Neuronal stem cell (in vitro differentiated cells): ENCODE measurements around the gene MAP3K20.

Experiments used
- DNase-seq: peaks from one replicate; pipeline ENCODE4 v3.0.0-alpha.2; 2013; ENCODE audit warnings: low spot score
- H2AFZ ChIP-seq: one replicate; pipeline ENCODE4 v1.6.1; 2013; ENCODE audit warnings: mild to moderate bottlenecking, low read length, inconsistent platforms
- H2AK5ac ChIP-seq: 2 replicates; pipeline ENCODE4 v1.6.1; 2013; ENCODE audit warnings: low read depth, mild to moderate bottlenecking, inconsistent platforms, low read length, moderate library complexity, mixed read lengths
- H2BK120ac ChIP-seq: 2 replicates; pipeline ENCODE4 v1.6.1; 2013; ENCODE audit warnings: low read depth, mild to moderate bottlenecking, inconsistent platforms, low read length, moderate library complexity, mixed read lengths
- H2BK12ac ChIP-seq: one replicate; pipeline ENCODE4 v1.6.1; 2013; ENCODE audit warnings: low read length, inconsistent platforms
- H2BK15ac ChIP-seq: 2 replicates; pipeline ENCODE4 v1.6.1; 2013; ENCODE audit warnings: mild to moderate bottlenecking, low read length, inconsistent platforms, mixed read lengths
- H2BK5ac ChIP-seq: one replicate; pipeline ENCODE4 v1.6.1; 2013; ENCODE audit warnings: inconsistent platforms, mild to moderate bottlenecking, low read length, moderate library complexity
- H3K14ac ChIP-seq: one replicate; pipeline ENCODE4 v1.6.1; 2013; ENCODE audit warnings: low read length, inconsistent platforms
- H3K18ac ChIP-seq: 2 replicates; pipeline ENCODE4 v1.6.1; 2013; ENCODE audit warnings: low read length, inconsistent platforms
- H3K23ac ChIP-seq: 2 replicates; pipeline ENCODE4 v1.6.1; 2013; ENCODE audit warnings: low read depth, mild to moderate bottlenecking, mixed read lengths, low read length, inconsistent platforms; ENCODE audit not compliant: poor library complexity
- H3K27ac ChIP-seq: replicated peaks from 3 replicates; pipeline ENCODE4 v1.5.1; 2013; ENCODE audit warnings: low read length, inconsistent platforms
- H3K27me3 ChIP-seq, 3 experiments: 2 replicates each; pipeline ENCODE4 v1.6.1; 2013; ENCODE audit warnings: low read length in 3 of 3, mild to moderate bottlenecking in 2 of 3, inconsistent platforms in 1 of 3, low read depth in 1 of 3, mixed read lengths in 1 of 3, moderate library complexity in 1 of 3; ENCODE audit not compliant: control insufficient read depth in 3 of 3, insufficient read depth in 3 of 3
- H3K36me3 ChIP-seq, 2 donors: replicated peaks in 1 of 2; 2 replicates each; pipeline ENCODE4 v1.6.1; 2013; ENCODE audit warnings: low read length in 2 of 2; ENCODE audit not compliant: control insufficient read depth in 2 of 2, insufficient read depth in 2 of 2
- H3K4ac ChIP-seq: 2 replicates; pipeline ENCODE4 v1.6.1; 2013; ENCODE audit warnings: inconsistent platforms, mild to moderate bottlenecking, low read length, moderate library complexity
- H3K4me1 ChIP-seq, 2 donors: 1 replicate in 1 of 2; 2 replicates in 1 of 2; pipeline ENCODE4 v1.6.1; 2013; ENCODE audit warnings: low read length in 2 of 2, low read depth in 1 of 2; ENCODE audit not compliant: control insufficient read depth in 2 of 2, insufficient read depth in 1 of 2
- H3K4me2 ChIP-seq: one replicate; pipeline ENCODE4 v1.6.1; 2013; ENCODE audit warnings: mild to moderate bottlenecking, low read length, inconsistent platforms; ENCODE audit not compliant: insufficient read depth, poor library complexity, severe bottlenecking
- H3K4me3 ChIP-seq, 2 donors: 2 replicates each; pipeline ENCODE4 v1.5.1; 2013; ENCODE audit warnings: low read length in 2 of 2, mild to moderate bottlenecking in 2 of 2, inconsistent platforms in 1 of 2, moderate library complexity in 1 of 2
- H3K79me1 ChIP-seq: one replicate; pipeline ENCODE4 v1.6.1; 2013; ENCODE audit warnings: low read depth, mild to moderate bottlenecking, inconsistent platforms, low read length, moderate library complexity
- H3K9ac ChIP-seq: one replicate; pipeline ENCODE4 v1.6.1; 2013; ENCODE audit warnings: mild to moderate bottlenecking, low read depth, low read length, inconsistent platforms; ENCODE audit not compliant: poor library complexity
- H3K9me3 ChIP-seq, 2 donors: replicated peaks in 1 of 2; 2 replicates each; pipeline versions ENCODE3 to v1.6.1; 2013; ENCODE audit warnings: low read length in 2 of 2, mild to moderate bottlenecking in 2 of 2, inconsistent platforms in 1 of 2, low read depth in 1 of 2, mixed read lengths in 1 of 2, moderate library complexity in 1 of 2; ENCODE audit not compliant: control insufficient read depth in 2 of 2, insufficient read depth in 1 of 2
- H4K8ac ChIP-seq: one replicate; pipeline ENCODE4 v1.6.1; 2013; ENCODE audit warnings: low read depth, mild to moderate bottlenecking, inconsistent platforms, low read length, moderate library complexity
- H4K91ac ChIP-seq: one replicate; pipeline ENCODE4 v1.6.1; 2013; ENCODE audit warnings: low read length, low read depth, mild to moderate bottlenecking, inconsistent platforms; ENCODE audit not compliant: poor library complexity
- WGBS, 2 donors: extraction: QIAGEN DNeasy Blood & Tissue Kit; methylation state at CpG; one replicate each; pipeline ENCODE4 v1.1.7; 2013; ENCODE audit warnings: missing lambda C conversion rate in 2 of 2, mixed read lengths in 1 of 2; ENCODE audit not compliant: insufficient read length in 2 of 2, insufficient replicate concordance in 1 of 2; ENCODE audit errors: extremely low coverage in 2 of 2; 5-methylcytosine and 5-hydroxymethylcytosine counted together

Gene MAP3K20

DNA sequence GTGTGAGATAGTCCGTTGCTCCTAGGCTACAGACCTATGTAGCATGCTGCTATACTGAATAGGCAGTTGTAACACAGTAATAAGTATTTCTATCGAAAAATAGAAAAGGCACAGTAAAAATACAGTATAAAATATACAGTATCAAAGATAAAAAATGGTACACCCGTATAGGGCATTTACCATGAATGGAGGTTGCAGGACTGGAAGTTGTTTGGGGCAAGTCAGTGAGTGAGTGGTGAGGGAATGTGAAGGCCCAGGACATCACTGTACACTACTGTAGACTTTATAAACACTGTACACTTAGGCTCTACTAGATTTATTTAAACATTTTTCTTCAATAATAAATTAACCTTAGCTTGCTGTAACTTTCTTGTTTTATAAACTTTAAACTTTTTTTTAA lies 3.5 kb downstream of the MAP3K20 start:
- H3K27me3 ChIP-seq = peaks cover 0 to 12% (median 0%) of the 10 kb centered on the region in 3 experiments
- WGBS, 2 donors = no CpG with 5 or more reads among the region's 3 CpGs
- H2BK120ac ChIP-seq = no peak overlapping the region
- H3K79me1 ChIP-seq = peaks cover 2% of the 10 kb centered on the region
- H3K4me2 ChIP-seq = no peak overlapping the region
- H3K4me3 ChIP-seq = no peak overlapping the region
- H3K4ac ChIP-seq = no peak overlapping the region
- H3K23ac ChIP-seq = no peak overlapping the region
- no peak overlapping the region for H2BK15ac ChIP-seq
- H4K8ac ChIP-seq = no peak overlapping the region
- no peak overlapping the region for H2BK5ac ChIP-seq
- H3K27ac ChIP-seq = no peak overlapping the region
- no peak overlapping the region for H3K9ac ChIP-seq
- no peak for DNase-seq
- no peak overlapping the region for H2AK5ac ChIP-seq
- H3K36me3 ChIP-seq = peaks cover 2 to 5% of the 10 kb centered on the region in 2 donors
- no peak overlapping the region for H3K18ac ChIP-seq
- H3K9me3 ChIP-seq = peaks cover 1 to 4% of the 10 kb centered on the region in 2 donors
- no peak overlapping the region for H3K14ac ChIP-seq
- H4K91ac ChIP-seq = no peak overlapping the region
- peaks cover 2 to 9% of the 10 kb centered on the region in 2 donors for H3K4me1 ChIP-seq
- no peak overlapping the region for H2BK12ac ChIP-seq
- no peak overlapping the region for H2AFZ ChIP-seq

DNA sequence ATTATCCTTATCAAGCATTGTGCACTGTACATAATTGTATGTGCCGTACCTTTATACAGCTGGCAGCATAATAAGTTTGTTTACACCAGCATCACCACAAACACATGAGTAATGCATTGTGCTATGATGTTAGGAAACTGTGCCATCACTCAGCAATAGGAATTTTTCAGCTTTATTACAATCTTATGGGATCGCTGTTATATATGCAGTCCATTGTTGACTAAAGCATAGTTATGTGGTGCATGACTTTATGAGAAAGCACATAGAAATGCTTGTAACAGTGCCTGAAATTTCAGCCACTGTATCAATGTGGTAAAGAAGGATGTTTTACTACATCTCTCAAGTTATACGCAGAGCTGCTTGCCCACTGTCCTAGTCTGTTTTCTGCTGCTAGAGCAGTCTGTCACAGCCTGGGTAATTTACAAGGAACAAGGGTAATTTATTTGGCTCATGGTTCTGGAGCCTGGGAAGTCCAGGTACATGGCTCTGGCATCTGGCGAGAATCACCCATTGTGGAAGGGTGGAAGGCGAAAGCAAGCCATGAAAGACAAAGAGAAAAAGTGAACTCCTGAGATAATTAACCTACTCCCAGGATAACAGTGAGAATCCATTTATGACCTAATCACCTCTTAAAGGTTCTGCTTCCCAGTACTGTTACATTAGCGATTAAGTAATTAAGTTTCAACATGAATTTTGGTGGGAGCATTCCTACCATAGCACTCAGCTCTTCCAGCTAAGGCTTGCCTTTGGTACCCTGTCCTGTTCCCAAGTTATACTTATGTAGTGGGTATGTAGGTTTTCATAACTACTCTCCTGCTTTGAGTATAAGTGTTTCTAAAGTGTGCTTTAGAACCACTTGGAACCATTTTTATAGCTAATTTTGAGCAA lies 4.6 kb downstream of the MAP3K20 start:
- Histone ChIP-seq H3K27me3 (peaks cover 0 to 2% (median 0%) of the 10 kb centered on the region in 3 experiments), H3K9ac (no peak overlapping the region), H3K27ac (no peak overlapping the region), H2BK15ac (no peak overlapping the region), H3K4me1 (peaks cover 2 to 8% of the 10 kb centered on the region in 2 donors), H3K36me3 (peaks cover 2 to 5% of the 10 kb centered on the region in 2 donors), H3K4me2 (no peak overlapping the region), H3K79me1 (peaks cover 2% of the 10 kb centered on the region), H2BK12ac (no peak overlapping the region), H3K4ac (no peak overlapping the region), H3K4me3 (no peak overlapping the region), H3K14ac (no peak overlapping the region), H4K8ac (no peak overlapping the region), H2AK5ac (no peak overlapping the region), H3K9me3 (peaks cover 1 to 4% of the 10 kb centered on the region in 2 donors), H3K23ac (no peak overlapping the region), H2BK5ac (no peak overlapping the region), H2BK120ac (no peak overlapping the region), H4K91ac (no peak overlapping the region), H2AFZ (no peak overlapping the region), H3K18ac (no peak overlapping the region)
- WGBS, 2 donors = no CpG with 5 or more reads among the region's 6 CpGs
- no peak for DNase-seq

DNA sequence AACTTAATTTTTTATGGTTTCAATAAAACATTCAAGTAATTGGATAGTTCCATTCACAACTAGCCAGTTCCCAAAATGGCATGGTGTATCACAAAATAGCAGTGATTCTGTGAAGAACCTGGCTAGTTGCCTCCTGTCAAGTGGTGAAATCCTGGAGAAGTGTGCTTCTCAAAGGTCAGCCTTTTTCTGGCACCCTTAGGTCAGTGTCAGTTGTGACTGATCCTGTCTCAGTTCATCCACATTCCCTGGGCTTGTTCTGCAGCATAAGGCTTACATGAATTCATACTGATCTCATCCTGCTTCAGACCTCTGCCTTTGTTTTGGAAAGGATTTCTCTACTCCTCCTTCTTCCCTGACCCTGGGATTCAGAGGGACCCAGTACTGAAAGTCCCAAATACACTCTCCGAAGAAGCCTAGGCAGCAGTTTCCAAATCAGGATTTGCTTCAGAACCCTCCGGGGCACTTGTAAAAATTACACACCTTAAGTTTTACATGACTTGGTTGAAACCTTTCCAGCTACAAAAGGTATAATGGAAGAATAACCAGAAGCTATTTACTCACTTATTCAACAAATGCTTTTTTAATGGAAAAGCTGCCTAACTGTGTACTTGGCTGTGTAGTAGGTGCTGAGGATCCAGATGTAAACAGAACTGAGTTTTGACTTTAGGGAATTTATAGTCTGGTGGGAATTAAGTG lies 11.0 kb downstream of the MAP3K20 start:
- no CpG with 5 or more reads among the region's 2 CpGs for WGBS, 2 donors
- Histone ChIP-seq H4K91ac (no peak overlapping the region), H3K4ac (no peak overlapping the region)

DNA sequence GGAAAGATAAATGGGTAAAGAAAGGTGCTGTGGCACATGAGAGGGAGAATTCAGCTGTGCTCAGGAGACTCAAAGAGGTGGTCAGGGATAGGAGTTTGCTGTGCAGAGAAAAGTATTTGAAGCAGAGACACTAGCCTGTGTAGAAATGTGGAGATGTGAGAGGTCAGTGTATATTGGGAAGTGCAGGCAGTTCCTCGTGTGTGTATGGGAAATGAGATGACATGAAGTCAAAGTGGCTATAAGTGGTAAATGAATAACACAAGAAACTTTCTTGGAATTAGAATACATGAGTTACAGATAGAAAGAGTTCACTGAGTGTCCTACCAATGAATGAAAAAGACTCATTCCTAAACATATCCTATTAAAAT lies 11.6 kb downstream of the MAP3K20 start:
- H2BK120ac ChIP-seq = no peak overlapping the region
- no peak overlapping the region for H3K27ac ChIP-seq
- H3K36me3 ChIP-seq = peaks cover 0 to 16% of the 10 kb centered on the region in 2 donors
- no CpG with 5 or more reads among the region's 1 CpG for WGBS, 2 donors
- no peak overlapping the region for H3K23ac ChIP-seq
- peaks cover 0 to 3% of the 10 kb centered on the region in 2 donors for H3K4me1 ChIP-seq
- no peak overlapping the region for H2BK12ac ChIP-seq
- no peak overlapping the region for H2BK15ac ChIP-seq
- no peak overlapping the region for H2AK5ac ChIP-seq
- H3K4me2 ChIP-seq = no peak overlapping the region
- H3K14ac ChIP-seq = no peak overlapping the region
- no peak overlapping the region for H3K4ac ChIP-seq
- H2AFZ ChIP-seq = no peak overlapping the region
- H3K9ac ChIP-seq = no peak overlapping the region
- no peak overlapping the region for H4K91ac ChIP-seq
- no peaks in the 10 kb centered on the region for H3K79me1 ChIP-seq
- H3K27me3 ChIP-seq = no peaks in the 10 kb centered on the region
- no peak for DNase-seq
- no peaks in the 10 kb centered on the region for H3K9me3 ChIP-seq
- no peak overlapping the region for H2BK5ac ChIP-seq
- H3K18ac ChIP-seq = no peak overlapping the region
- no peak overlapping the region for H3K4me3 ChIP-seq
- H4K8ac ChIP-seq = no peak overlapping the region

More for the DNA sequence above, 11.0 kb downstream of the MAP3K20 start:
- Histone ChIP-seq H3K27ac (no peak overlapping the region), H3K79me1 (no peaks in the 10 kb centered on the region), H2BK5ac (no peak overlapping the region), H2BK12ac (no peak overlapping the region), H3K23ac (no peak overlapping the region), H3K4me3 (no peak overlapping the region), H4K8ac (no peak overlapping the region), H2BK120ac (no peak overlapping the region), H2AK5ac (no peak overlapping the region), H3K4me2 (no peak overlapping the region), H3K4me1 (peaks cover 0 to 3% of the 10 kb centered on the region in 2 donors), H3K9me3 (no peaks in the 10 kb centered on the region), H2BK15ac (no peak overlapping the region), H3K9ac (no peak overlapping the region), H2AFZ (no peak overlapping the region), H3K36me3 (peaks cover 0 to 11% of the 10 kb centered on the region in 2 donors), H3K14ac (no peak overlapping the region), H3K27me3 (no peaks in the 10 kb centered on the region), H3K18ac (no peak overlapping the region)
- DNase-seq = no peak
